MCF 10A (cell line): ENCODE measurements around the gene EOGT. TPM values are rescaled to one million over a fixed set of nuclear protein-coding genes. Genes with fewer than 3 reads are reported as not detected.

Experiments
- BruUV-seq: library from RNA; stranded (reverse); fragments of 400-500 nt; replicated peaks from 2 replicates; lab custom pipeline; 2021; lab: Mats Ljungman, UMichigan
- CTCF ChIA-PET: fragments of 300-600 bp; sonication (Branson Sonifier 250); formaldehyde crosslinking; extraction: SDS; loops from one replicate; lab custom pipeline; 2021; ENCODE audit warnings: antibody characterized with exemption, inconsistent platforms; lab: Yijun Ruan, JAX
- POLR2A ChIA-PET: fragments of 300-600, 350-650 bp; sonication (Branson Sonifier 250); formaldehyde crosslinking; extraction: SDS; loops from one replicate; lab custom pipeline; 2020; ENCODE audit warnings: antibody characterized with exemption, inconsistent platforms; lab: Yijun Ruan, JAX
- DNase-seq: peaks from one replicate; pipeline ENCODE4 v3.0.0-alpha.2; 2018; ENCODE audit not compliant: unreplicated experiment
- H3K27ac Mint-ChIP-seq: one replicate; pipeline ENCODE4 v1.8.0; 2022; ENCODE audit warnings: mild to moderate bottlenecking, low read depth, mixed read lengths; ENCODE audit not compliant: unreplicated experiment
- H3K27me3 Mint-ChIP-seq: one replicate; pipeline ENCODE4 v1.8.0; 2022; ENCODE audit warnings: mixed read lengths; ENCODE audit not compliant: insufficient read depth, unreplicated experiment
- H3K36me3 Mint-ChIP-seq: one replicate; pipeline ENCODE4 v1.8.0; 2022; ENCODE audit warnings: mild to moderate bottlenecking, moderate library complexity, mixed read lengths; ENCODE audit not compliant: insufficient read depth, unreplicated experiment
- H3K4me1 Mint-ChIP-seq: one replicate; pipeline ENCODE4 v1.8.0; 2022; ENCODE audit warnings: mixed read lengths; ENCODE audit not compliant: insufficient read depth, unreplicated experiment
- H3K4me3 Mint-ChIP-seq: one replicate; pipeline ENCODE4 v1.8.0; 2022; ENCODE audit warnings: mild to moderate bottlenecking, moderate library complexity, mixed read lengths; ENCODE audit not compliant: unreplicated experiment
- H3K9me3 Mint-ChIP-seq: one replicate; pipeline ENCODE4 v1.8.0; 2022; ENCODE audit warnings: mixed read lengths; ENCODE audit not compliant: unreplicated experiment
- CTCF ChIP-seq: fragments of 200-600 bp; IDR thresholded peaks from one replicate; pipeline ENCODE4 v1.8.0; 2022; ENCODE audit warnings: antibody characterized with exemption, mild to moderate bottlenecking; ENCODE audit not compliant: unreplicated experiment
- intact Hi-C: fragments of 100-400 bp; cut with micrococcal nuclease; formaldehyde crosslinking; loops from 2 replicates; pipeline ENCODE4 v1.14.1; 2022
- total RNA-seq: library from RNA; stranded (reverse); gene quantifications from 2 replicates; pipeline ENCODE4 v1.2.3, GENCODE V29; 2022

The EOGT gene
- total RNA-seq, 1 experiment from 2014 or later, result 40.9 TPM

GRCh38 chr3:68984011-68984530 lies 29.4 kb downstream of the EOGT start:
- no peaks in the 10 kb centered on the region for H3K4me1 Mint-ChIP-seq
- POLR2A ChIA-PET, result no interaction called here
- H3K27me3 Mint-ChIP-seq, result no peaks in the 10 kb centered on the region
- no peaks in the 10 kb centered on the region for H3K9me3 Mint-ChIP-seq
- no peak for TF ChIP-seq CTCF
- H3K36me3 Mint-ChIP-seq, result peaks cover 91% of the 10 kb centered on the region
- CTCF ChIA-PET, result no interaction called here
- BruUV-seq, result no TSS peak
- H3K4me3 Mint-ChIP-seq, result no peak overlapping the region
- no peak overlapping the region for H3K27ac Mint-ChIP-seq
- no peak for DNase-seq
- intact Hi-C loops, result no loop called here

- Mint-ChIP-seq H3K9me3 (no peaks in the 10 kb centered on the region), H3K27me3 (no peaks in the 10 kb centered on the region), H3K4me1 (no peaks in the 10 kb centered on the region), H3K36me3 (peaks cover 79% of the 10 kb centered on the region), H3K4me3 (no peak overlapping the region), H3K27ac (no peak overlapping the region)
- intact Hi-C loops, result no loop called here
- TF ChIP-seq CTCF, result no peak
- CTCF ChIA-PET, result no interaction called here
- no peak for DNase-seq
- POLR2A ChIA-PET, result no interaction called here
- no TSS peak for BruUV-seq
These were observed 35.9 kb downstream of the EOGT start for GRCh38 chr3:68977486-68978167.

- BruUV-seq, result no TSS peak
- no peaks in the 10 kb centered on the region for H3K4me1 Mint-ChIP-seq
- H3K4me3 Mint-ChIP-seq, result no peak overlapping the region
- intact Hi-C loops, result no loop called here
- POLR2A ChIA-PET, result no interaction called here
- H3K27ac Mint-ChIP-seq, result no peak overlapping the region
- TF ChIP-seq CTCF, result no peak
- CTCF ChIA-PET, result interaction anchor here (0.7 kb wide), 1 partner anchor 311 kb away, joined by 4 read pairs; no protein-coding TSS in a partner anchor
- peaks cover 16% of the 10 kb centered on the region for H3K27me3 Mint-ChIP-seq
- H3K9me3 Mint-ChIP-seq, result no peaks in the 10 kb centered on the region
- peaks cover 51% of the 10 kb centered on the region for H3K36me3 Mint-ChIP-seq
- DNase-seq, result no peak
These were observed 38.8 kb downstream of the EOGT start for GRCh38 chr3:68974711-68975110.

- no TSS peak for BruUV-seq
- TF ChIP-seq CTCF, result no peak
- ChIA-PET POLR2A (no interaction called here), CTCF (no interaction called here)
- H3K27ac Mint-ChIP-seq, result no peak overlapping the region
- no peak overlapping the region for H3K4me3 Mint-ChIP-seq
- DNase-seq, result no peak
- no peaks in the 10 kb centered on the region for H3K4me1 Mint-ChIP-seq
- H3K27me3 Mint-ChIP-seq, result peaks cover 27% of the 10 kb centered on the region
- intact Hi-C loops, result no loop called here
- H3K9me3 Mint-ChIP-seq, result no peaks in the 10 kb centered on the region
- H3K36me3 Mint-ChIP-seq, result peaks cover 40% of the 10 kb centered on the region
These were observed 39.8 kb downstream of the EOGT start for GRCh38 chr3:68973639-68974038.
